BE2C (cell line): ENCODE measurements around the gene ZNF554.

Experiments
- DNase-seq: peaks from one replicate; pipeline ENCODE4 v3.0.0-alpha.2; 2020
- H3K27me3 ChIP-seq: fragments of 250-450 bp; sonication (Bioruptor Pico); 2 replicates; pipeline ENCODE4 v1.5.1; 2020; ENCODE audit warnings: mild to moderate bottlenecking
- H3K36me3 ChIP-seq: fragments of 250-450 bp; sonication (Bioruptor Pico); 2 replicates; pipeline ENCODE4 v1.5.1; 2020; ENCODE audit warnings: mild to moderate bottlenecking
- H3K4me1 ChIP-seq: fragments of 250-450 bp; sonication (Bioruptor Pico); 2 replicates; pipeline ENCODE4 v1.5.1; 2020
- H3K4me3 ChIP-seq: 2 replicates; pipeline ENCODE4 v1.5.1; 2011; ENCODE audit warnings: low read depth, low read length
- H3K9me3 ChIP-seq: fragments of 250-450 bp; sonication (Bioruptor Pico); 2 replicates; pipeline ENCODE4 v1.5.1; 2020
- TF ChIP-seq, protein P1 (sequence below): IDR thresholded peaks from 2 replicates; pipeline ENCODE4 v1.5.1; 2012; ENCODE audit warnings: mild to moderate bottlenecking, low read depth, low read length

ZNF554 gene

DNA sequence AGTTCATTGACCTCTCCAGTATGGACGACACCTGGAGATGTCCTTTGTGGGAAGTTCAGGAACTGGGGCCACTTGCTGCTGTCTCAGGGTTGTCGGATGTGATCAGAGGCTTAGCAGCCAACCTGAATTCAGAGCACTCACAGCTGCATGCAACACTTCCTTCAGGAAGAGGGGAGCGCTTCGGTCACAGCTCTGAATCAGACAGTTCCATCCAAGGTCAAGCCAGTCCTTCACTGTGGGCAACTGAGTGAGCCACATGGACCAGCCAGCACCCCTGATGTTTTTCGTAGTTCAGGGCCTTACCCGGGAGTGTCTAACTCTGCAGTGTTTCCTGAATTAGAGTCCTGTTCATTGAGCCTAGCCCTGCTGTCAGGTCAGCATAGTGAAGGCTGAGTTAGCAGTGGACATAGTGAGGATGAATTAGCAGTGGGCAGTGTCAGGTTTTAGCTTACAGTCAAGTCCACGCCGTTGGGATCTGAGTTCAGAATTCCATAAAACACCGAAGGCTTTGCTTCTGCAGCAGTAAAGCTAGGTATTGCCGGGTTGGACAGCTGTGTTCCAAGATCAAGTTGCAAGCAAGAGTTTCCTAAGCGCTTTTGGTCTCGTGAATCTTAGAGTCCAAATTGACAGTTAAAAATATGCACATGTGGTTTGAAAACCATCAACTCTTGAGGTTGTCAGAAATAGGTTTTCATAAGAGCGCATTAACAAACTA, 26.7 kb downstream of the ZNF554 start:
- H3K36me3 ChIP-seq, result peaks cover 9% of the 10 kb centered on the region
- DNase-seq, result no peak
- TF ChIP-seq, protein P1, sequence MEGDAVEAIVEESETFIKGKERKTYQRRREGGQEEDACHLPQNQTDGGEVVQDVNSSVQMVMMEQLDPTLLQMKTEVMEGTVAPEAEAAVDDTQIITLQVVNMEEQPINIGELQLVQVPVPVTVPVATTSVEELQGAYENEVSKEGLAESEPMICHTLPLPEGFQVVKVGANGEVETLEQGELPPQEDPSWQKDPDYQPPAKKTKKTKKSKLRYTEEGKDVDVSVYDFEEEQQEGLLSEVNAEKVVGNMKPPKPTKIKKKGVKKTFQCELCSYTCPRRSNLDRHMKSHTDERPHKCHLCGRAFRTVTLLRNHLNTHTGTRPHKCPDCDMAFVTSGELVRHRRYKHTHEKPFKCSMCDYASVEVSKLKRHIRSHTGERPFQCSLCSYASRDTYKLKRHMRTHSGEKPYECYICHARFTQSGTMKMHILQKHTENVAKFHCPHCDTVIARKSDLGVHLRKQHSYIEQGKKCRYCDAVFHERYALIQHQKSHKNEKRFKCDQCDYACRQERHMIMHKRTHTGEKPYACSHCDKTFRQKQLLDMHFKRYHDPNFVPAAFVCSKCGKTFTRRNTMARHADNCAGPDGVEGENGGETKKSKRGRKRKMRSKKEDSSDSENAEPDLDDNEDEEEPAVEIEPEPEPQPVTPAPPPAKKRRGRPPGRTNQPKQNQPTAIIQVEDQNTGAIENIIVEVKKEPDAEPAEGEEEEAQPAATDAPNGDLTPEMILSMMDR, result no peak
- no peaks in the 10 kb centered on the region for H3K4me1 ChIP-seq
- H3K27me3 ChIP-seq, result no peaks in the 10 kb centered on the region
- no peak overlapping the region for H3K4me3 ChIP-seq
- peaks cover 3% of the 10 kb centered on the region for H3K9me3 ChIP-seq

DNA sequence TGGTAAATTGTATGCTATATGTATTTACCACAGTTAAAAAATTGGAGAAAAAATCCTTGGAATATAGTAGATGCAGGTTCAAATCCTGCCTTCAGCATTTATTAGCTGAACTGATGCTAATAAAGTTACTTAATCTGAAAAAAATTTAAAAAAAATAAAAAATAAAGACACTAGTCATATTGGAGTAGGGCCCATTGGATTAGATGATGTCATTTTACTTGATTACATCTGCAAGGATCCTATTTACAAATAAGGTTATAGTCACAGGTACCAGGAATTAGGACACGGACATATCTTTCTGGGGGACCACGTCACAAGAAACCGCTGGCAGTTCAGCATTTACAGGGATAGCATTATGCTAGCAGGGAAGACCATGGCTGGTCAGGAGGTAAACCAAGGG, 27.8 kb downstream of the ZNF554 start:
- no peaks in the 10 kb centered on the region for H3K4me1 ChIP-seq
- DNase-seq, result no peak
- TF ChIP-seq, protein P1, result no peak
- no peaks in the 10 kb centered on the region for H3K27me3 ChIP-seq
- H3K36me3 ChIP-seq, result peaks cover 20% of the 10 kb centered on the region
- no peak overlapping the region for H3K4me3 ChIP-seq
- peaks cover 3% of the 10 kb centered on the region for H3K9me3 ChIP-seq

DNA sequence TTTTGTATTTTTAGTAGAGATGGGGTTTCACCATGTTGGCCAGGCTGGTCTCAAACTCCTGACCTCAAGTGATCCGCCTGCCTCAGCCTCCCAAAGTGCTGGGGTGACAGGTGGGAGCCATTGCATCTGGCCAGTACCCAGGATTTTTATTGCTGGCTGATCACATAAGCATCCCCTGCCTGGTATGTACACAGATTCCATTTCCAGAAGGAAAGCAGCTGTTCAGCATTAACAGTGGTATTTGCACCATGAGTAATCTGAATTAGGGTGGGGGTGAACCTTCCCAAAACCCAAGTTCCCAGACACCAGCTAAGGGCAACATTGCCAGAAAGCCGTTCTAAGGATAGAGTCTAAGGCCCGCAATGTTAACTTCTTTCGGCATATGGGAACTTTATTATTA, 28.9 kb downstream of the ZNF554 start:
- H3K4me1 ChIP-seq, result no peaks in the 10 kb centered on the region
- TF ChIP-seq, protein P1, result no peak
- H3K36me3 ChIP-seq, result peaks cover 32% of the 10 kb centered on the region
- H3K4me3 ChIP-seq, result no peak overlapping the region
- no peaks in the 10 kb centered on the region for H3K27me3 ChIP-seq
- peaks cover 6% of the 10 kb centered on the region for H3K9me3 ChIP-seq
- DNase-seq, result no peak

DNA sequence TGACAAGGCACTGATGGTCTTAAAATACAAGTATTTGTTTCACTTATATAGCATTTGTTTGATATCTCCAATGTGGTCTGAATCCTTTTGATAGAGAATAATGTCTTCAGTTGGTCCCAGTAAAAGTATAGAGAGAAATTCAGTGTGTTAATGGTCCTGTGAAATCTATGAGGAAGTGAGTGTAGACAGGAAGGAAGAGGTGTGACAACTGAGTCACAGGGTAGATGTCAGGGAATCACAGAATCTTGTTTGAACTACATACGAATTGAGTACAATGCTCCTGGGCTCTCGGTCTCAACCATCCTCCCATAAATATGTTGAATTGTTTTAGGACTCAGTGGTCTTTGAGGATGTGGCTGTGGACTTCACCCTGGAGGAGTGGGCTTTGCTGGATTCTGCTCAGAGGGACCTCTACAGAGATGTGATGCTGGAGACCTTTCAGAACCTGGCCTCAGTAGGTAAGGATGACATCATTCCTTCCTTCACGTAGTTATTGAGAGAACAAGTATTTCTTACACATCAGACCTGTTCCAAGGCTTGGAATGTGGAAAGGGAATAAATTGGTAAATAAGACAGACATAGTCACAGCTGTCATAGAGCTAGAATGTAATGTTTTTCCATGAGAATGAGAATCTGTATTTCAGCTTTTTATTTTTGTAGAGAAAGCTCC, 30.7 kb downstream of the ZNF554 start:
- H3K9me3 ChIP-seq, result peaks cover 6% of the 10 kb centered on the region; the same call in 1 of the 2 replicates
- no peaks in the 10 kb centered on the region for H3K4me1 ChIP-seq
- TF ChIP-seq, protein P1, result no peak
- no peak for DNase-seq
- H3K4me3 ChIP-seq, result no peak overlapping the region
- H3K36me3 ChIP-seq, result peaks cover 36% of the 10 kb centered on the region
- H3K27me3 ChIP-seq, result no peaks in the 10 kb centered on the region

DNA sequence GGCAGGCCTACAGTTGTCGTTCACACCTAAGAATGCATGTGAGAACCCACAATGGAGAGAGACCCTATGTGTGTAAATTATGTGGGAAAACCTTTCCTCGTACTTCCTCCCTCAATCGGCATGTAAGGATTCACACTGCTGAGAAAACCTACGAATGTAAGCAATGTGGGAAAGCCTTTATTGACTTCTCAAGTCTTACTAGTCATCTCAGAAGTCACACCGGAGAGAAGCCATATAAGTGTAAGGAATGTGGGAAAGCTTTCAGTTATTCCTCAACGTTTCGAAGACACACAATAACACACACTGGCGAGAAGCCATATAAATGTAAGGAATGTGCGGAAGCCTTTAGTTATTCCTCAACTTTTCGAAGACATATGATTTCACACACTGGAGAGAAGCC, 32.9 kb downstream of the ZNF554 start:
- no peaks in the 10 kb centered on the region for H3K27me3 ChIP-seq
- H3K36me3 ChIP-seq, result peaks cover 36% of the 10 kb centered on the region
- peaks cover 6% of the 10 kb centered on the region; the same call in 1 of the 2 replicates for H3K9me3 ChIP-seq
- no peaks in the 10 kb centered on the region for H3K4me1 ChIP-seq
- no peak for DNase-seq
- no peak overlapping the region for H3K4me3 ChIP-seq
- TF ChIP-seq, protein P1, result no peak

DNA sequence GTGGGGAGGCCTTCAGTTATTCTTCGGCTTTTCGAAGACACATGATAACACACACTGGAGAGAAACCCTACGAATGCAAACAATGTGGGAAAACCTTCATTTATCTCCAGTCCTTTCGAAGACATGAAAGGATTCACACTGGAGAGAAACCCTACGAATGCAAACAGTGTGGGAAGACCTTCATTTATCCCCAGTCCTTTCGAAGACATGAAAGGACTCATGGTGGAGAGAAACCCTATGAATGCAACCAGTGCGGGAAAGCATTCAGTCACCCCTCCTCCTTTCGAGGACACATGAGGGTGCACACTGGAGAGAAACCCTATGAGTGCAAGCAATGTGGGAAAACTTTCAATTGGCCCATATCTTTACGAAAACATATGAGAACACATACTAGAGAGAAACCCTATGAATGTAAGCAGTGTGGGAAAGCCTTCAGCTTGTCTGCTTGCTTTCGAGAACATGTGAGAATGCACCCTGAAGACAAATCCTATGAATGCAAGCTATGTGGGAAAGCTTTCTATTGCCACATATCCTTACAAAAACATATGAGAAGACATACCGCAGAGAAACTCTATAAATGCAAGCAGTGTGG, 33.4 kb downstream of the ZNF554 start:
- H3K4me3 ChIP-seq, result no peak overlapping the region
- peaks cover 6% of the 10 kb centered on the region; the same call in 1 of the 2 replicates for H3K9me3 ChIP-seq
- H3K27me3 ChIP-seq, result no peaks in the 10 kb centered on the region
- no peaks in the 10 kb centered on the region for H3K4me1 ChIP-seq
- H3K36me3 ChIP-seq, result peaks cover 36% of the 10 kb centered on the region
- no peak for DNase-seq
- TF ChIP-seq, protein P1, result no peak
